Activated CD4-positive, alpha-beta T cell treated with anti-CD3 and anti-CD28 coated beads for 36 hours (primary cell): ENCODE measurements around the gene THAP10. TPM values are rescaled to one million over a fixed set of nuclear protein-coding genes. Genes with fewer than 3 reads are reported as not detected.
"Not testable (repeated sequence)": the region's sequence is repeated elsewhere in the genome, so short reads cannot be mapped to it uniquely, and the experiment has no call there.

Experiments used
- ATAC-seq: fragments of 200-7000 bp; cut with Tn5 transposase; one replicate; pipeline ENCODE4 v1.10.0; 2021; ENCODE audit warnings: mild to moderate bottlenecking, moderate library complexity
- CTCF ChIA-PET: fragments of 350-600 bp; sonication (Branson Sonifier 250); formaldehyde crosslinking; loops from one replicate; lab custom pipeline; 2021; ENCODE audit warnings: antibody characterized with exemption; lab: Charles Lee
- POLR2A ChIA-PET: fragments of 350-600 bp; sonication (Branson Sonifier 250); formaldehyde crosslinking; loops from one replicate; lab custom pipeline; 2021; ENCODE audit warnings: antibody characterized with exemption, inconsistent platforms; lab: Charles Lee
- DNase-seq: peaks from one replicate; pipeline ENCODE4 v3.0.0-alpha.2; 2020
- H3K27ac Mint-ChIP-seq: one replicate; pipeline ENCODE4 v1.8.0; 2021; ENCODE audit warnings: mixed read lengths
- H3K27me3 Mint-ChIP-seq: one replicate; pipeline ENCODE4 v1.8.0; 2021; ENCODE audit warnings: mixed read lengths
- H3K36me3 Mint-ChIP-seq: one replicate; pipeline ENCODE4 v1.8.0; 2021; ENCODE audit warnings: low read depth, mixed read lengths
- H3K4me1 Mint-ChIP-seq: one replicate; pipeline ENCODE4 v1.8.0; 2021; ENCODE audit warnings: mixed read lengths
- H3K4me3 Mint-ChIP-seq: one replicate; pipeline ENCODE4 v1.8.0; 2021; ENCODE audit warnings: mild to moderate bottlenecking, moderate library complexity, mixed read lengths
- H3K9me3 Mint-ChIP-seq: one replicate; pipeline ENCODE4 v1.8.0; 2021; ENCODE audit warnings: low read depth, mixed read lengths
- intact Hi-C, 2 experiments: fragments of 100-400 bp; cut with DNase I in 1 of 2; cut with micrococcal nuclease in 1 of 2; formaldehyde crosslinking; loops; one replicate each; pipeline versions ENCODE4 v1.14.2 to v1.15.1; 2022 to 2024; cut with DNase I, micrococcal nuclease
- total RNA-seq, 2 experiments: library from RNA; stranded (reverse); gene quantifications; one replicate each; pipeline ENCODE4 v1.2.3, GENCODE V29; 2021

THAP10 gene
- total RNA-seq, 2 experiments from 2014 or later: 0.12 to 0.27 TPM

DNA sequence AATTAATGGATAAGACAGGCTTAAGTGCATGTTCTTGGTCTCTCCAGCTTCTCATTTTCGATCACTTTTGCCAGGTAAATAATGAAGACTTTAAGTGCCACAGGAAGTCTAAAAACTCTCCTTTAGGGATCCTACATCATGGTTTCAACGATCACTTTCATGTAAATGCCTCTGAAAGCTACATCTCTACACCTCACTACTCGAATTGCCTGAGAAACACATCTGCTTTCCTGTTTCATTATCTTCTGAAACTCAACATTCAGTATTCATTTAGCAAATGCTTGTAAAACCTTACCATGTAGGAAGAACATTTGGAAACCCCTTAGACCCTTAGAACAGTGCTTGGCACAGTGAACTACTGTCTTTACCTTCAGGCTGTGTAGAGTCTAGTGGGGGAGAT is 16.2 kb downstream of the THAP10 start:
- ATAC-seq (no peak), DNase-seq (no peak)
- Mint-ChIP-seq H3K4me1 (no peaks in the 10 kb centered on the region), H3K4me3 (no peak overlapping the region), H3K36me3 (no peaks in the 10 kb centered on the region), H3K27me3 (peaks cover 30% of the 10 kb centered on the region), H3K27ac (no peak overlapping the region), H3K9me3 (no peaks in the 10 kb centered on the region)
- CTCF ChIA-PET: no interaction called here
- POLR2A ChIA-PET: no interaction called here
- intact Hi-C loops: no loop called here

DNA sequence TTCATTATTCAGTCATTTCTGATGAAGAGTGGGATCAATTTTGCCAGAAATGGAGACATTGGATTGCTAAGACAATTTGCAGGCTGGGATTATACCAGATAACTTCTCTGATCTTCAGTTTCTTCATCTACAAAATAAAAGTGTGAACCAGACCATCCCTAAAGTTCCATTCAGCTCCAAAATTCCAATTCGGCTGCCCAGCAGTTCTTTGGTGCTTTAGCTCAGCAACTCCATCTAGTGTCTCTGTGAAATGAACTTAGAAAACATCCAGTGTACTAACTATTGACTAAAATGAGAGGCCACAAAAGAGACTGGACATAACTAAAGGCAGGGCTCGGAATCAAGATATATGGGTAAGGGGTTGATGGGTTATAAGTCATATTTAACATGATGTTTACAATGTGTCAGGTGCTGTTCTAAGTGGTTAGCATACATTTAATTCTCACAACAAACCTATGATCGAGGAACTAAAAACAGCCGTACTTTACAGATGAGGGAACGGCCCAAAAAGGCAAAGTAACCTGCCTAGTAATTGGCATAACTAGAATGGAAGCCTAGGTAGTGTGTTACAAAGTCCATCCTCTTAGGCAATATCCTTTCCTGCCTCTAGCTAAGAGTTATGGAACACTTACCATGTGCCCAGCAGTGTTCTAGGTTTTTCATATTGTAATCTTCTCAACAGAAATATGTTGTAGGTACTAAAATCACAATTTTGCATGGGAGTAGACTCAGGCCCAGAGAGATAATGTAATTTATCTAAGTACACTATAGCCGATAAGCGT is 17.0 kb downstream of the THAP10 start:
- no peak for ATAC-seq
- Mint-ChIP-seq H3K4me1 (no peaks in the 10 kb centered on the region), H3K36me3 (no peaks in the 10 kb centered on the region), H3K4me3 (no peak overlapping the region), H3K27me3 (peaks cover 28% of the 10 kb centered on the region), H3K27ac (no peak overlapping the region), H3K9me3 (no peaks in the 10 kb centered on the region)
- CTCF ChIA-PET: interaction anchor here (0.6 to 1.5 kb wide), 3 partner anchors 16 to 368 kb away, joined by 3 to 5 read pairs (median 4); no protein-coding TSS in a partner anchor
- POLR2A ChIA-PET: no interaction called here
- intact Hi-C loops: no loop called here
- DNase-seq: no peak

DNA sequence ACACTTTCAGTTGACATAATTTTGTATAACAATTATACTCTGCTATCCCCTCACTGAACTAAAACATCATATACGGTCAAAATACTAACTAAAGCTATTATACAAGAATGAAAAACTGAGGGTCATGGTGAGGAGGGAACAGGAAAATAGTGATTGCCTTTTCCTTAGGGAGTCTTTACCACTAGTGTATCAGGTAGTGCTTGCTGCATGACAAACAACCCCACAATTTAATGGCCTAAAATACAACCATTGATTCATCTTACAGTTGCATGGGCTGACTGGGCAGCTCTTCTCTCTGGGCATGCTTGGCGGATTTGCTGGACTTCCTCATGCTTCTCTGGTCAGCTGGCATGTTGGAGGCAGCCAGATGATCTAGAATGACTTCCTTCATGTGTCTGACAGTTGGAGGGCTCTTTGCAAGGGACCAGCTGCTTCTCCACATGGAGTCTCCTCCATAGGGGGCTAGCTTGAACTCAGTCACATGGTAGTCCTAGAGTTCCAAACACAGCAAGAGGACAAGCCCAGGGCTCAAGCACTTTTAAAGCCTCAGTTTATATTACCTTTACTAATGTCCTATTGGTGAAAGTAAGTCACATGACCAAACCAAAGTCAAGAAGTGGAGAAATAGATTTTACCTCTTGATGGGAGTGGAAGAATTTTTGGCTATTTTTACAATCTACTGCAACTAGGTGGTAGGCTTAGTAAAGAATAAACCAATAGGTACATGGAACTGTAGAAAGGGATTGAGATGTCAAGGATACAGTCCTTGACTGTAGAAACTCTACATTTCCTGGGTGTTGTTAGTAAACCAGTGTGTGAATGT is 18.8 kb downstream of the THAP10 start:
- Mint-ChIP-seq H3K36me3 (no peaks in the 10 kb centered on the region), H3K4me1 (no peaks in the 10 kb centered on the region), H3K27ac (no peak overlapping the region), H3K4me3 (no peak overlapping the region), H3K9me3 (no peaks in the 10 kb centered on the region), H3K27me3 (peaks cover 19% of the 10 kb centered on the region)
- no peak for ATAC-seq
- no peak for DNase-seq
- ChIA-PET CTCF (interaction anchor here (0.6 to 1.4 kb wide), 3 partner anchors 16 to 52 kb away, joined by 3 read pairs; no protein-coding TSS in a partner anchor), POLR2A (no interaction called here)
- intact Hi-C loops: no loop called here

DNA sequence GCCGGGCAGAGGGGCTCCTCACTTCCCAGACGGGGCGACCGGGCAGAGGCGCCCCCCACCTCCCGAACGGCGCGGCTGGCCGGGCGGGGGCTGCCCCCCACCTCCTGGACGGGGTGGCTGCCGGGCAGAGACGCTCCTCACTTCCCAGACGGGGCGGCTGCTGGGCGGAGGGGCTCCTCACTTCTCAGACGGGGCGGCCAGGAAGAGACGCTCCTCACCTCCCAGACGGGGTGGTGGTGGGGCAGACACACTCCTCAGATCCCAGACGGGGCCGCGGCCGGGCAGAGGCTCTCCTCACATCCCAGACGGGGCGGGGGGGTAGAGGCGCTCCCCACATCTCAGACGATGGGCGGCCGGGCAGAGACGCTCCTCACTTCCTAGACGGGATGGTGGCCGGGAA is 20.7 kb downstream of the THAP10 start:
- intact Hi-C loops, H3K36me3 Mint-ChIP-seq, CTCF ChIA-PET, H3K4me1 Mint-ChIP-seq, ATAC-seq, POLR2A ChIA-PET, H3K4me3 Mint-ChIP-seq, DNase-seq, H3K27ac Mint-ChIP-seq, H3K9me3 Mint-ChIP-seq: not testable (repeated sequence)
- peaks cover 15% of the 10 kb centered on the region for H3K27me3 Mint-ChIP-seq

DNA sequence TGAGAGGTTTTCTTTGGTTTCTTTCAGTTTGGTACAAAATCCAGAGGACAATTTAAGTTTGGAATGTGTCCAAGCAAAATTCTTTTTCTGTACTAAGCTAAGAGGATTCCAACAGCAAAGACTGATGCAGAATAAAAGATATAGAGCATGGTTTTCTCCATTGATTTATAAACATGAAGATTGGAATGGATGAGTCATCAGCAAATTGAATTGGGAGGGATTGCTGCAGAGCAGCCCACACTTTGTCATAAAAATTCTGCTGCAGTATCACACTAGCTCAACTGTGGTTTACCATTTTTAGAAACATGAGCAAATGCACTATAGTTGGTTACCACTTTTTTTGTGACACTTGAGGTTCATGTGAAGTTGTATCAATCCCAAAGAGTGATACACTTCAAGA is 22.2 kb downstream of the THAP10 start:
- CTCF ChIA-PET: interaction anchor here (0.5 to 1.3 kb wide), 4 partner anchors 11 to 634 kb away, joined by 3 to 5 read pairs (median 3); no protein-coding TSS in a partner anchor
- Mint-ChIP-seq H3K4me3 (no peak overlapping the region), H3K4me1 (no peaks in the 10 kb centered on the region), H3K36me3 (no peaks in the 10 kb centered on the region), H3K27ac (no peak overlapping the region), H3K27me3 (peaks cover 11% of the 10 kb centered on the region), H3K9me3 (no peaks in the 10 kb centered on the region)
- intact Hi-C loops: no loop called here
- DNase-seq: no peak
- peak; percentile 64 for ATAC-seq
- POLR2A ChIA-PET: no interaction called here

DNA sequence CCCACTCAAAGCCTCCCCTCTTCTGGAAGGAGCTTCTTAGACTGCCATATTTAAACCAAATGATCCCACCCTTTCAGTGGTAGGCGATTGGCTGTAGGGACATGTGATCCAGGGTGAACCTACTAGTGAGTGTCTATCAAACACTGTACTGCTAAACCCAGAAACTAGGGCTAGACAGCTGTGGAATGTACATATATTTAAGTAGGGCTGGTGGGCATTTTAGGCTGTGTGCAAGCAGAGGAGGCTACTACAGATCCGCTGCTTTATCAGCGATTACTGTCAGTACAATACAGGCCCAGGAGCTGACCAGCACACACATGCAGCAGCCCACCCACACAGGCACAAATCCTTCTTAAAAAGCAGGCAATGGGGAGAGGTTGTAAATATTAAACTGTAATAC is 22.9 kb downstream of the THAP10 start:
- H3K27me3 Mint-ChIP-seq: peaks cover 8% of the 10 kb centered on the region
- ATAC-seq: no peak
- H3K9me3 Mint-ChIP-seq: no peaks in the 10 kb centered on the region
- no peaks in the 10 kb centered on the region for H3K36me3 Mint-ChIP-seq
- H3K27ac Mint-ChIP-seq: no peak overlapping the region
- no peak overlapping the region for H3K4me3 Mint-ChIP-seq
- ChIA-PET POLR2A (no interaction called here), CTCF (interaction anchor here (0.5 to 1.3 kb wide), 4 partner anchors 10 to 635 kb away, joined by 3 to 5 read pairs (median 3); no protein-coding TSS in a partner anchor)
- H3K4me1 Mint-ChIP-seq: no peaks in the 10 kb centered on the region
- intact Hi-C loops: no loop called here
- no peak for DNase-seq

DNA sequence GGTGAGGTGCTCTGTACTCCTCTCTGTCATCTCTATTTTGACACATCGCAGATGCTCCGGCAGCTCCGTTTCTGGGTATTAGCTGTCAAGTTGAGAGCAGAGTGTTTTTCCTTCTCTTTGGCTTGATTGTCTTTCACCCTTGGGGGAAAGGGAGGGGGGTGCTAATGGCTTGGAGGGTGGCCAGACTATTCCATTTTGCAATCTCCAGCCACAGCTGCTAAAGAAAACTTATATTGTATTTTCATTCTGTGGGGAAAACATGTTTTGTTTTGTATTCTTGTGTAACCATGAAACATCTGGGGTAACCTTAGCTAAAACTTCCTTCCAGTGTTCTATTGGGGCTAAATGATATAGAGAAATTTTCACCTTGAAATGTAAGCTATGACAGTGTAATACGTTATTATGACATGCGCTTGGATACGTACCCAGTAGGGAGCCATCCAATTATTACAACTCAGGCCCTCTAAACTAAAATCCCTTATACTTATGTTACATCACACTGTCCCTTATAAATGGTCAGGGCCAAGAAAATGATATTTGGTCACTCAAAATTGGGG is 24.2 kb downstream of the THAP10 start:
- Mint-ChIP-seq H3K4me1 (no peaks in the 10 kb centered on the region), H3K36me3 (no peaks in the 10 kb centered on the region), H3K9me3 (no peaks in the 10 kb centered on the region), H3K27ac (no peak overlapping the region), H3K27me3 (peaks cover 2% of the 10 kb centered on the region), H3K4me3 (no peak overlapping the region)
- ChIA-PET CTCF (interaction anchor here (0.6 to 0.9 kb wide), 2 partner anchors 44 to 94 kb away, joined by 3 to 4 read pairs; no protein-coding TSS in a partner anchor), POLR2A (no interaction called here)
- ATAC-seq (no peak), DNase-seq (no peak)
- intact Hi-C loops: no loop called here

DNA sequence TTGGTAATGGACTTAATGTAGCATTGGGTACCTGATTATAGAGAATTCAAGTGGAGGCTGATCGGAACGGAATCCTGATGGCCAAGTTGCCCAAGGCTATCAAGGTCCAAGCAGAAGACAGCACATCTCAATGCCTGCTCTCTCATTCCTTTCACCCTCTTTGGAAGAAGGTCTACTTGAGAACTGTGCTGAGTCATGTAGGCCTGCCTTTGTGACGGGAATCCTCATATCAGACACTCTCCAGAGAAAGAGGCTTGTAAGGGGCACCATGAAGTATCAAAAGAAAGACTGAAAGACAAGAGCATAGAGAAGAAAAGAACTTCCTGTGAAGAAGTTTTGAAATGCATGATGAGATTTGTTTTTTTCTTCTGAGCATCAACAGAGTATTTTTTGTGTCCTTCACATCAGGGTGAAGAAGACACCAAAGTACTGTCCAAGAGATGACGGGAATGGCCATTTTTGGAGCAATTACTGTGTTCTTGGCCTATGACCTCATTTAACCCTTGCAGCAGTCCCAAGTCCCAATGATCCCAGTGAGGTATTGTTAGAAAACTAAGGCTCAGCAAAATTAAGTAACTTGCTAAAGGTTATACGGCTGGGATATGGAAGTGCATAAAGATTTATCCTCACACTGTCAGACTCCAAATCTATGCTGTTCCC is 25.1 kb downstream of the THAP10 start:
- DNase-seq (no peak), ATAC-seq (no peak)
- H3K27ac Mint-ChIP-seq: no peak overlapping the region
- no peaks in the 10 kb centered on the region for H3K36me3 Mint-ChIP-seq
- POLR2A ChIA-PET: no interaction called here
- no peaks in the 10 kb centered on the region for H3K4me1 Mint-ChIP-seq
- CTCF ChIA-PET: interaction anchor here (0.6 kb wide), 1 partner anchor 93 kb away, joined by 3 read pairs; no protein-coding TSS in a partner anchor
- no peaks in the 10 kb centered on the region for H3K9me3 Mint-ChIP-seq
- H3K4me3 Mint-ChIP-seq: no peak overlapping the region
- H3K27me3 Mint-ChIP-seq: peaks cover 2% of the 10 kb centered on the region
- intact Hi-C loops: no loop called here

DNA sequence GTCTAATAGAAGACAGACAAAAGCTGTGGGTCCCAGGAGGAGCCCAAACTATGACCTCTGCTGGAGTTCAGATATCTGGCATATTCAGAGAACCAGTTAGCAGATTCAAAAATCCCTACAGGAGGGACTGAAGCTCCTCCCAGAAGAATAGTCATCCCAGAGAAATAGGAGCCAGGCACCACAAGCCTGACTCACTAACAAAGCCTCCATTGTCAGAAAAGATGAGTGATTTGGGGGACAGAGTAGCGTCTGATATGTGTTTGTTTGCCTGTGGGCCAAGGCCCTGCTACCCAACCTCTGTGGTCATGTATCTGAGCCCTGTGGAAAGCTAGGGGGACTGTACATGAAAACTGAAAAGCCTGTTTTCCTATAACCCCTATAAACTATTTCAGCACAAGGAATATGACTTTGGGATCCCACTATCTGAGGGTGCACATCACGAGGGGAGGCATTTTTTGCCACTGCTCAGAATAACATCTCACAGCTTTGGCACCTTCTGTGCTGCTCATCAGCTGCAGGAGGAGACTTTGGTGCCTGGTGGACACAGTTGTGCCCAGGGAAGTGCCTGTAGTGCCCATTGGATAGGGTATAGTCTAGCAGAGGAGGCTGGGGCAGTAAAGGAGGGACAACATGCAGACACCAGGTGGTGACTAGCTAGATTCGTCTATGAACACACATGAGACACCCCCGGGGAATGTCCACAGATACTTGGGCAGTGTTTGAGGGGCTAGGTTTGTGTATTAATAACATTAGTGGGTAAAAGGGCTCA is 28.6 kb downstream of the THAP10 start:
- DNase-seq: no peak
- no peaks in the 10 kb centered on the region for H3K36me3 Mint-ChIP-seq
- POLR2A ChIA-PET: no interaction called here
- no peak for ATAC-seq
- H3K27ac Mint-ChIP-seq: no peak overlapping the region
- H3K4me1 Mint-ChIP-seq: no peaks in the 10 kb centered on the region
- H3K4me3 Mint-ChIP-seq: no peak overlapping the region
- intact Hi-C loops: no loop called here
- H3K9me3 Mint-ChIP-seq: no peaks in the 10 kb centered on the region
- CTCF ChIA-PET: no interaction called here
- peaks cover 6% of the 10 kb centered on the region for H3K27me3 Mint-ChIP-seq

DNA sequence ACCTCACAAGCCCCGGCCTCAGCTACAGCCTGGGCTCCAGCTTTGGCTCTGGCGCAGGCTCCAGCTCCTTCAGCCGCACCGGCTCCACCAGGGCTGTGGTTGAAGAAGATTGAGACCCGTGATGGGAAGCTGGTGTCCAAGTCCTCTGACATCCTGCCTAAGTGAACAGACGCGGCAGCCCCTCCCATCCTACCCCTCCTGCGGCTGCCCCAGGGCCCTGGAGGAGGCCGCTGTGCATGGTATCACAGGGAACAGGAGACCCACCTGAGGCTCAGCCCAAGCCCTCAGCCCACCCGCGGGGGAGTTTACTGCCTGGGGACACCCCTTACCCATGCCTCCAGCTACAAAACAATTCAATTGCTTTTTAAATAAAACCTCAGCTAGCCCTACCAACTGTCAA is 32.2 kb downstream of the THAP10 start:
- ChIA-PET POLR2A (interaction anchor here (0.6 kb wide), 1 partner anchor 141 kb away, joined by 3 read pairs; no protein-coding TSS in a partner anchor), CTCF (interaction anchor here (1.1 to 1.2 kb wide), 2 partner anchors 10 to 46 kb away, joined by 3 read pairs; no protein-coding TSS in a partner anchor)
- Mint-ChIP-seq H3K4me3 (no peak overlapping the region), H3K36me3 (no peaks in the 10 kb centered on the region), H3K4me1 (no peaks in the 10 kb centered on the region), H3K27me3 (peaks cover 10% of the 10 kb centered on the region), H3K27ac (no peak overlapping the region), H3K9me3 (no peaks in the 10 kb centered on the region)
- intact Hi-C loops: no loop called here
- ATAC-seq (no peak), DNase-seq (no peak)
